ENCODE measurements around the gene ZFPM1. TPM values are rescaled to one million over a fixed set of nuclear protein-coding genes. Genes with fewer than 3 reads are reported as not detected.
A peak's percentile ranks its signal among the peaks of the same experiment; 100 is the strongest.

The ZFPM1 gene
- total RNA-seq, 1 donor, result 15.1 TPM

GRCh38 chr16:88448461-88449266, 4.4 kb upstream of the ZFPM1 start:
- peak in 2 of 3 donors; percentile 48 to 72 for DNase-seq (ENCODE audit: low read depth in 2 of 3, low spot score in 2 of 3)

- no peak for DNase-seq (ENCODE audit: low read depth in 2 of 3, low spot score in 2 of 3)
These were observed 3.9 kb upstream of the ZFPM1 start for GRCh38 chr16:88449267-88449561.

GRCh38 chr16:88451586-88452481, 1.2 kb upstream of the ZFPM1 start:
- DNase-seq (ENCODE audit: low read depth in 2 of 3, low spot score in 2 of 3), result no peak

DNA sequence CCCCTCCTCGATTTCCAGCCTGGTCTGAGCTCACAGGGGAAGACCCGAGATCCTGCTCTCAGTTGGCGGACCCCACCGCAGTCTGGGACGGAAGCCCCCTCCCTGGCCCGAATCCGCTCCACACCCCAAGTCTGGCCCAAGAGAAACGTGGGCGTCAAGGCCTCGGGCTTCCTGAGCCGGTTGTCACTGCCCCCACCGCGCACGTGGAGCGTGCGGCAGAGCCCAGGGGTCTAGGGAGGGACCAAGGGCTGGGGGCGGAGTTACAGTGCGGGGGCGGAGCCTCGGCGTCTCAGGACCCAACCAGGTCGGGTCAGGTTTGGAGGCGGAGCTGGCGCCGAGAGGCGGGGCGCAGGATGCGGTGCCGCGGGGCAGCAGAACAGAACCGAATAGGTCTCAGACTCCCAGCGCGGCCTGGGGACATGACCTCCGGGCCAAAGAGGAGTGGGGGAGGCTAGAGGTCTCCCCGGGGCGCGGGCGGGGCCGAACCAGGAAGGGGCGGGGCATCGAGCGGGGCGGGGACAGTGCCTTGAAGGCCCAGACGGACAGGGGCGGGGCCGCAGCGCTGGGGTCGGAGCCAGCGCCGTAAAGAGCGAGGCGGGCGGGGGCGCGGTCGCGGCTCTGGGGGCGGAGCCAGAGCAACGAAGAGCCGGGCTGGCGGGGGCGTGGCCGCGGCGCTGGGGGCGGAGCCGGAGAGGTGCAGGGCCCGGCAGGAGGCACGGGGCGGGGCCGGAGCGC, 431 bp upstream of the ZFPM1 start:
- peak; percentile 97 to 98 (median 97) for DNase-seq (ENCODE audit: low read depth in 2 of 3, low spot score in 2 of 3)

GRCh38 chr16:88453611-88454522, 787 bp downstream of the ZFPM1 start:
- DNase-seq (ENCODE audit: low read depth in 2 of 3, low spot score in 2 of 3), result peak in 1 of 3 donors; percentile 31

DNA sequence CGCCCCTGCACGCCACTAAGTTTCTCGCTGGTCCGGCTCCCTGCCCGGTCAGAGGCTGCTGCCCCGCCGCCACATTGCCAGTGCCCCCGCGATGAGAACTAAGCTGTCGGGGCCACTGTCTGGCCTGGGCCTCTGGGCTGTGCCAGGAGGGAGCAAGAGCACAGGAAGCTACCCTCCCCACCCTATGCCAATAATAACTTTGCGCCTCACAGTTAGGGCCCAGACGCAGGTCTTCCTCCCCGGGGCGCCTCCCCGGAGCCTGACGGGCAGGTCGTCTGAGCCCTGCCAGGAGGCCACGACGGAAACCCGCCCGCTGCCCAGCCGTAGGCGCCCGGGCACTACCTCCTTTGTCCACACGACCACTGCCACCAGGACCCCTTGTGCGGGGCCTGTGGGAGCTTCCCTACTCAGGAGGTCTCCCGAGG, 1.5 kb downstream of the ZFPM1 start:
- DNase-seq (ENCODE audit: low read depth in 2 of 3, low spot score in 2 of 3), result no peak

DNA sequence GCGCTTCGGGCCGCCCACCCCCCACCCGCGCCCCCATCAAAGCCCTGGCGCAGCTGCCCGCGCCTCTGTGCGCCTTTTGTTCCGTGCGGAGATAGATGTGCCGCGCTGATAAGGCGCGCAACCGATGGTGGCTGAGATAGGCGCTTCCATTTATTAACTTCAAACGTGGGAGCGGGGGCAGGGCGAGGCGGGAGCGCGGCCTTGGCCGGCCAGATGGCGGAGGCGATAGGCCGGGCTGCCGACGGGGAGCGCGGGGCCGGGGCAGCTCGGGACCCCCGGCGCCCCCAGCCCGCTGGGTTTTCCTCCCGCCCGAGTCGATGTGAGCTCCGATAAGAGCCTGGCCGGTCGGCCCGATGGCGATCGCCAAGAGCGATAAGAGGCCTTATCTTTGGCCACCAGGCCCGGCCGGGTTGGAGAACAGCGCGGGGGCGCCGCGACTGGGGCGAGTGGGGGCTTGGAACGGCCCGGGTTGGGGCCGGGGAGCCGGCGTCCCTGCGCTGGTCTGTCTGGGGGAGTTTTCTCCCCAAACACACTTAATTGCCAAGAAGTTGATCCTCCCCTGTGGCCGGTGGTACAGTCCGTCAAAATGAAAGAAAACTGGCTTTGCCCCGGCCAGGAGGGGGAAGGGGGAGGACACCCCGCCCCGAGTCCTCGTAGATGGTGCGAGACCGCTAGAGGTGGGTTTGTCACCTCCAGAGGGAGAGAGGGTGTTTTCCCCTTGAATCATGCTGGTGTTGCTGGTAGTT, 2.7 kb downstream of the ZFPM1 start:
- DNase-seq (ENCODE audit: low read depth in 2 of 3, low spot score in 2 of 3), result peak in 2 of 3 donors; percentile 93 to 94

GRCh38 chr16:88456356-88457292, 3.5 kb downstream of the ZFPM1 start:
- DNase-seq (ENCODE audit: low read depth in 2 of 3, low spot score in 2 of 3), result peak in 2 of 3 donors; percentile 58 to 70

DNA sequence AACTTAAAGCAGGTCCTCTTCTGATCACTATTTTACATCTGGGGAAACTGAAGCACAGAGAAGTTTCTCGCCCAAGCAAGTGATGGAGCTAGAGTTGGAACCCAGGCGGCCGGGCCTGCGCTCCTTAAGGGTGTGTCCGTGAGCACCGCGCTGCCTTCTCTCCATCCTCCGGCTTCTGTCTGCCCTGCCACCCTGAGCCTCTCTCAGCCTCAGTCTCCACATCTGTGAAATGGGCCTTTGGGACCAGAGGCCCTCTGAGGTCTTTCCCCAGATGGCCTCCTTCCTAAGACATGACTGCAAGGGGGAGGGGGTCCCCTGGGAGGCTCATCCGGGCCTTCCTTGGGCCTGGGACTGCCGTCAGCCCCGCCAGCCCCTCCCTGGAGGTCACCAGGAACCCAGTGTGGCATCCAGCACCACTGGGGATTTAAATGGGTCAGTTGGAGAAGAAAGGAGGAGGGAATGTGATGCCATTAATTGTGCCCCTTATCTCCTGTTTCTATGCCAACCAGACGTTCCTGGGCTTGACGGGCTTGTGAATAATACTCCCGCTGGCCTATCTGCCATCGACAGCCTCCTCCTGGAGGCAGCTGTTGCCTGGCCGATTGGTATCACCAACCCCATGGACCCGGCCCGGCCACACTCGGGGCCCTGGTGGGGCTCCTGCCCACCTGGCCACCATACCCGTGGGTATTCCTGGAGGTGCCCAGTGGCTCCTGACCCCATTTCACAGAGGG, 5.1 kb downstream of the ZFPM1 start:
- DNase-seq (ENCODE audit: low read depth in 2 of 3, low spot score in 2 of 3), result peak in 2 of 3 donors; percentile 26 to 35

DNA sequence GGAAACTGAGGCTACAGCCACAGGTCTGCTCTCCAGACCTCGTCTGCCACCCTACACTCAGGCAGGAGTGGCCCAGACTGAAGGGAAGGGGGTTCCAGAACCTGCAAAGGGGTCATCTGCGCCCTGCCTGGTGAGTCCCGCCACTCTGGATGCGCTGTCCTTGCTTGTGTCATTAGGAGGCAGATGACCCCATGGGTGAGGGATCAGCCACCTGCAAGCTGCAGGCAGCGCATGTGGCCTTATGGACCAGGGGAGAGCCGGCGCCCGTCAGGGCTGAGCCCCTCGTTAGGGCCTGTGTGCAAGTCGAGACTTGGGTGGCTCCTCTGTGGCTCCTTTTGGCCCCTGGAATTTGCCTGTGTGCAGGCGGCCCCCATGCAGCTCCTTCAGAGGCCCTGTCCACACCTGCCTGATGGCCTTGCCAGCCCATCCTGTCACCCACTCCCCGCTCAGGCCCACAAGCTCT, 5.7 kb downstream of the ZFPM1 start:
- DNase-seq (ENCODE audit: low read depth in 2 of 3, low spot score in 2 of 3), result no peak

- no peak for DNase-seq (ENCODE audit: low read depth in 2 of 3, low spot score in 2 of 3)
These were observed 6.4 kb downstream of the ZFPM1 start for GRCh38 chr16:88459366-88460073.

- DNase-seq (ENCODE audit: low read depth in 2 of 3, low spot score in 2 of 3), result no peak
These were observed 7.6 kb downstream of the ZFPM1 start for GRCh38 chr16:88460496-88461330.

- DNase-seq (ENCODE audit: low read depth in 2 of 3, low spot score in 2 of 3), result peak in 2 of 3 donors; percentile 34 to 75
These were observed 8.5 kb downstream of the ZFPM1 start for GRCh38 chr16:88461331-88462269.

DNA sequence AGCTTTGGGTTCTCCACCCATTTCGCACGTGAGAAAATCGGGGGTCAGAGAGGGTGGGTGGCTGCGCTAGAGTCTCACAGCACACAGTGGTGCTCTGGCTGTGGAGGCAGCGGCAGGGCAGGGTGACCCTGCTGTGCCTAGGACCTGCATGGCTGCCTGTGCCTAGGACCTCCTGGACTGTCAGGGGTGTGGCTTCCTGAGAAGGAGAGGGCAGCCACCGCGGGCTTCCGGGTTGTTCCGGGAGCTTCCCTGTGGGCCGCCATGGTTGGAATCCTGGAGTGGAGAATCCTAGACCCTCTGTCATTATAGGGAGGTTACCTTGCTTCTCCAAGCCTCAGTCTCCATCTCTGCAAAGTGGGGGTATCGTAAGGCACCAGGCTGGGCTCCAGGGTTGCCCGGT, 9.3 kb downstream of the ZFPM1 start:
- DNase-seq (ENCODE audit: low read depth in 2 of 3, low spot score in 2 of 3), result no peak

- no peak for DNase-seq (ENCODE audit: low read depth in 2 of 3, low spot score in 2 of 3)
These were observed 10.3 kb downstream of the ZFPM1 start for GRCh38 chr16:88463411-88463810.
